Activated T-cell treated with anti-CD3 and anti-CD28 coated beads, Interleukin-2, amount 50 U/mL, for 72 hours (primary cell): ENCODE measurements around the gene MAN1C1. TPM values are rescaled to one million over a fixed set of nuclear protein-coding genes. Genes with fewer than 3 reads are reported as not detected.

ENCODE experiments used
- ATAC-seq, 2 donors: fragments of 150-1000 bp; cut with Tn5 transposase; replicated peaks in 1 of 2; 2 replicates each; pipeline ENCODE4 v1.10.0; 2021; ENCODE audit warnings: moderate library complexity in 2 of 2, mild to moderate bottlenecking in 1 of 2
- DNase-seq, 2 donors: peaks; one replicate each; pipeline ENCODE4 v3.0.0; 2021 to 2022; ENCODE audit warnings: mixed read lengths in 1 of 2
- H3K27ac Mint-ChIP-seq: one replicate; pipeline ENCODE4 v1.8.0; 2022; ENCODE audit warnings: mild to moderate bottlenecking, moderate library complexity, mixed read lengths
- H3K27me3 Mint-ChIP-seq: one replicate; pipeline ENCODE4 v1.8.0; 2022; ENCODE audit warnings: low read depth, mixed read lengths
- H3K36me3 Mint-ChIP-seq, 2 donors: one replicate each; pipeline ENCODE4 v1.8.0; 2022; ENCODE audit warnings: mixed read lengths in 2 of 2, mild to moderate bottlenecking in 1 of 2; ENCODE audit not compliant: insufficient read depth in 2 of 2
- H3K4me1 Mint-ChIP-seq: one replicate; pipeline ENCODE4 v1.8.0; 2022; ENCODE audit warnings: low read depth, mixed read lengths
- H3K4me3 Mint-ChIP-seq, 2 donors: one replicate each; pipeline ENCODE4 v1.8.0; 2022; ENCODE audit warnings: mild to moderate bottlenecking in 2 of 2, mixed read lengths in 2 of 2, moderate library complexity in 2 of 2
- H3K9me3 Mint-ChIP-seq, 2 donors: one replicate each; pipeline ENCODE4 v1.8.0; 2022; ENCODE audit warnings: mixed read lengths in 2 of 2
- total RNA-seq, 2 donors: library from RNA; stranded (reverse); gene quantifications; one replicate each; pipeline ENCODE4 v1.2.3, GENCODE V29; 2022

Gene MAN1C1
- total RNA-seq = 10 to 100 TPM in 1 of 2 donors, 1 to 10 TPM in 1; 9.4 to 13.3 TPM

DNA sequence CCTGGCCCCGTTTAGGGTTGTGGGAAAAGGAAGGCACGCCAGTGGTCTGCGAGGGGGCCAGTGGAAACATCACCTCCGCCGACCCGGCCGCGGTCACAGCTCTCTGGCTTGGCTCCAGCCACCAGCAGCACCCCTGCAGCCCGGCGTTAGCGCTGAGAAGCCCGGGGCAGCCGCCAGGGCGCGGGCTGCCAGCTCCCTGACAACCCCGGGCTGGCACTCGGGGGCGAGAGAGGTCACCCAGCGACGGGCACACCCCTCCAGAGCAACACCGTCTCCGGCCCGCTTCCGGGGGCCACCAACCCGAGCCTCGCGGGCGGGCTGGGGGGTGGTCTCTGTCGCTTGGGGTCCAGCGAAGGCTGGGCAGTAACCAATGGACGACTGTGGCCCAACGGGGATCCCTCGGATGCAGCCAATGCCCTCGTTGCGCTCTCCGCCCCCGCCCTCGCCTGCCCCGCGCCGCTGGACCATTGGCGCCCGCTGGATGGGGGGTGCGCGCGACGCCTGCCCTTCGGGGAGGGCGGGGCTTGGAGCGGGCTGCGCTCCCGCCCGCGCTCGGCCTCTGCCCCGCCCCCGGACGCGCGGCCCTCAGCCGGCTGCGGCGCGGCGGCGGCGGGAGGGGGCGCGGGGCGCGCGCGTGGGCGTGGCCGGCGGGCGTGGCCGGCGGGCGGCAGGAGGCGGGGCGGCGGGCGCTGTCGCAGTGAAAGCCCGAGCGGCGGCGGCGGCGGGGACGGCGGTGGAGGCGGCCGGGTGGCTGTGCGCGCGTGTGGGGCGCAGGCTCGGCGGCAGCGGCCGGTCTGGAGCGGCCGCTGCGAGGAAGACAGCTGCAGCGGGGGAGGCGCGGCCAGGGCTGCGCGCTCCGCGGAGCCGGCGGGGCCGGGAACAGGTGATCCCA, at the start of gene MAN1C1:
TSS of gene MAN1C1 (plus strand) at position 697 of the 892 bp plus-strand sequence. CDS start 1,007 bp downstream, outside the sequence.
- Mint-ChIP-seq H3K27me3 (peaks cover 8% of the 10 kb centered on the region), H3K27ac (no peak within 1 kb of the TSS), H3K9me3 (no peaks in the 10 kb centered on the region), H3K4me1 (peaks cover 58% of the 10 kb centered on the region), H3K36me3 (peaks cover 0 to 2% of the 10 kb centered on the region in 2 donors), H3K4me3 (peak within 1 kb of the TSS; percentile 76 to 96)
- DNase-seq (peak; percentile 82 to 90), ATAC-seq (peak; percentile 66 to 74)

DNA sequence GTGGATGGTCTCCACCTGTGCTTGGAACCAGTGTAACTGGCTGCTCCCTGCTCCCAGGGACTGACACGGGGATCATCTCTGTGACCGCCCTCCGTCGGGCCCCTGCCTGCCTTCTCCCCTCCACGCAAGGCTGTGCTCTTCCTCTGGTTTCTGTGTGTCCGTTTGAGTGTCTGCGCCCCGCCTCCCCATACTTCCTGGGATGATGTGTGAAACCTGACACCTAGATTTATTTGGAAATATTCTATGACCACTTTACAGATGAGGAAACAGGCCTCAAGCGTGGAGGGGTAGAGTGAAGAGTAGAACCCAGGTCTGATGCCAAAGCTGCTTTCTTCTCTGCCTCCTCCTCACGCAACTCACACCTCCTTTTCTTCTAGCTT, 48.9 kb upstream of the MAN1C1 start:
- peaks cover 64% of the 10 kb centered on the region for H3K4me1 Mint-ChIP-seq
- ATAC-seq = no peak

DNA sequence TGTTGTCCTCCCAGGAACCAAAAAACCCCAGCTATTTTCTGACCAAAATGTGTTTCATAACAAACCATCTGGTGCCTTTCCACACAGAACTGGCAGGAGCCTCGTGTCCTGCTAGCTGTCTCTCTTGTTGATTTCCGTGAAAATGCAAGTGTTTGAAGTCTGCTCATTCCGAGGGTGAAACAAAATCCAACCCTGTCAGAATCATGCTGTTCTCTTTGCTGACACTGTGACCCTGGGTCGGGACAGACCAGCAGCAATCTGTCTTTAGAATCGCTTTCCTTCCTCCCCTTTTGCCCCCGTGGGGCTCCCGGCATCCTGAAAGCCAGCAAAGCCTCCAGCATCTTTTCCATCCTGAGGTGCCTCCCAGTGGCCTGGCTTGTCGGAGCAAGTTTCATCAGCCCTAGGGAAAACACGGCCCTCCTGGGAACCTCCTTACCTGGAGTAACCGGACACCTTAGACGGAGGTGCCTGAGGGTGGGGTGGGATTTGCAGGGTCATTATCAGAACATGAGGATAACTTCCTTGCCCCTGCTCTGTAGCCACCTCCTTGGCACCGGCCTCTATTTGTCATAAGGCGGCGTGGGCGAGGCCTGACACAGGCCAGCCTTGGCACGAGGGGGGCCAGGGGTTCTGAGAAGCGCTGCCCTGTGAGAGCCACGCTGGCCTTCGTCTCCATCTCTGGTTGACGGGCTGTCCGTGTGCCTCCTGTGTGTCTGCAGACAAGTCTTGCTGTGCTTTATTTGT, 48.3 kb upstream of the MAN1C1 start:
- Mint-ChIP-seq H3K27me3 (no peaks in the 10 kb centered on the region), H3K27ac (peak overlapping the region; percentile 70), H3K4me1 (peaks cover 64% of the 10 kb centered on the region), H3K4me3 (peak overlapping the region; percentile 7 to 42), H3K36me3 (no peaks in the 10 kb centered on the region), H3K9me3 (no peaks in the 10 kb centered on the region)
- ATAC-seq (no peak), DNase-seq (no peak)

More for the DNA sequence above, 48.9 kb upstream of the MAN1C1 start:
- Mint-ChIP-seq H3K4me3 (no peak overlapping the region), H3K27ac (peak overlapping the region; percentile 1), H3K9me3 (no peaks in the 10 kb centered on the region), H3K36me3 (no peaks in the 10 kb centered on the region), H3K27me3 (no peaks in the 10 kb centered on the region)
- DNase-seq = no peak

DNA sequence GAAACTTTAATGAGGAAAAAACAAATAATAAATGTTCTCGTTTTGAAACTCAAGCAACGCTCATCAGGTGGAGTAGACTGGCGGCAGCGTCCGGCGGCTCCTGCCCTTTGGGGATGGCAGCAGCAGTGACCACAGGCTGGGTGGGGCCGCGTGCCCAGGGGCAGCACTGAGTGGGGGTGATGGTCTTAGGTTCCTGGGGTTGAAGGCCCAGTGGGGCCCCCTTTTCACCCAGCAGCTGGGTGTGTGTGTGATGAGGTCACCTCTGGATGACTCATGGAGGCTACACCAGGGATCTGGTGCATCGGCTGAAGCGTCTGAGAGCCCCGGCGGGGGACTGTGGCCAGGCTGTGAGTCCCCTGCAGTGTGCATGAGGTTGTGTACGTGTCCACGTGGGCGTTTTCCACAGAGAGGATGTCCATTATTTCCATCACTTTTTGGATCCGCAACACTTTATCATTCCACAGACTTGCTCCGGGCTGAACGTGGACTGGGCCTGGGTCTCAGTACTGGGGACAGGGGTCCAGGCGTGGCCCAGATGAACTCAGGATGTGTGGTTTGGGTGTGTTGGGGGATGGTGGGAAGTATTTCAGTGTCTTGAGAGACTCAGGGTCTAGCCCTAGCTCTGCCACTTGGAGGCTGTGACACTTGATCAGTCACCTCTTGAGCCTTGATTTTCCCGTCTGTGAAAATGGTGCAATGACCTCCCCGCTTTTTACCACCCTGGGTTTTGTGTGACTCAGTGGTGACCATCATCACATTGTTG, 47.6 kb upstream of the MAN1C1 start:
- Mint-ChIP-seq H3K27me3 (no peaks in the 10 kb centered on the region), H3K27ac (no peak overlapping the region), H3K36me3 (no peaks in the 10 kb centered on the region), H3K4me3 (peak overlapping the region in 1 of 2 donors; percentile 42), H3K9me3 (no peaks in the 10 kb centered on the region), H3K4me1 (peaks cover 57% of the 10 kb centered on the region)
- ATAC-seq = peak; percentile 65 to 70
- DNase-seq = peak; percentile 34 to 60

DNA sequence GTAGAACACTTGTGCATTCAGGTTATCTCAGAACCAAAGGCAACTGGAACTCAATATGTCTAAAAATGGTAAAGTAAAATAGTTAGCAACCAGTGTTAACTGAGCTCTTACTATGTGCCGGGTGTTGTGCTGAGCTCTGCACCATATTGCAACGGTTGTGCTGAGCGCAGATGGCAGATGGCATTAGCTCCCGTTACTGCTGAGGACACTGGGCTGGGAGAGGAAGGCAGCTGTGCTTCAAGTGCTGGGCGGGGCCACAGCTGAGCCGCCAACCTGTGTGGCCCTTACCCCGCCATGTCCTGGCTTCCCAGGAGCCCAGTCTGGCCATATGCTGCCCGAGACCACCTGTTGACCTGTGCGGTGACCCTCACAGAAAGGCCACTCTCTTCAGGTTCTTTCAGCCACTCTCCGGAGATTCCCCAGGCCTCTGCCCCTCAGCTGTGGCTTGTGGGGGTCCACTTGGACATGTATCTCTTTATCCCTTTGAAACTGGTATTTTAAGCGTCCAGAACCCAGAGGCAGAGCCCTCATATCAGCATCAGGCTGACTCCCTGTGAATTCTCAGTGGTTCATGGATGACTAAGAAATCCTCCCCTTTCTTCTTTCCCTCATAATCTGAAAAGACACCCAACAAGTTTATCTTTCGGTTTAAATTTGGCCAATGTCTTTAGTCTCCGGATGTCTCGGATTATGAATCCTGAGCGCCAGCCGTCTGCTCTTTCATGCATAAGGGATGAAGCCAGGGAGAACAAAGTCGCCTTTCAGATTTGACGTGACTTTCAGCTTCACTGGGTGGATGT, 46.8 kb upstream of the MAN1C1 start:
- Mint-ChIP-seq H3K4me1 (peaks cover 49% of the 10 kb centered on the region), H3K27ac (no peak overlapping the region), H3K9me3 (no peaks in the 10 kb centered on the region), H3K36me3 (no peaks in the 10 kb centered on the region), H3K27me3 (no peaks in the 10 kb centered on the region), H3K4me3 (no peak overlapping the region)
- no peak for ATAC-seq
- no peak for DNase-seq

DNA sequence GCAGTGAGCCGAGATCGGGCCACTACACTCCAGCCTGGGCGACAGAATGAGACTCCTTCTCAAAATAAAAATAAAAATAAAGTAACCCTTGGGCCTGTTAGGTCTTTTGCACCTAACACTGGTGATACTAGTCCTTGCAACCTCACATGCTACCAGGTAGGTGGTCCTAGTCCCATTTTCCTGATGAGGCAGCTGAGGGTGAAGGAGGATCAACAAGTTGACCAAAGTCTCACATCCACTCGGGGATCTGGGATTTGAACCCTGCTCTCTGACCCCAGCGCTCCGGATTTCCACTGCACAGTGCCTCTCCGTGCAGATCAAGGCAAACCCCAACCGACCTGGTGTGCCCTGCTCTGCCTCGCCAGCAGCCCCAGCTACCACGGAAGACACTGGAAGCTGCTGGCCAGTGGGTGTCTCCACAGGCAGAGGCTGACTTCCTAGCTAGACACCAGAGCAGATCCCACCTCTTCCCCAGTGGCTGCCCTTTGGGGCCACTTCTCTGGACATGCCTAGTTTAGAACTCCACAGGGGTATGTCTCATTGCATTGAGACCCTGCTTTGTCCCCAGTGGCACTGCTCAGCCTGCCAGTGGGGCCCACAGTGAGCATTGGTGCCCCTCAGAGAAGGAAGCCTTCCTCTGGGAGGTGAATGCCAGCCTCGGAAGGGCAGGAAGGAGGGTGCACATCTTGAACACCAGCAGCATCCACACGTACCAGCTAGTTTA, 45.6 kb upstream of the MAN1C1 start:
- DNase-seq (no peak), ATAC-seq (no peak)
- H3K4me1 Mint-ChIP-seq = peaks cover 38% of the 10 kb centered on the region
- H3K9me3 Mint-ChIP-seq = no peaks in the 10 kb centered on the region
- H3K27me3 Mint-ChIP-seq = no peaks in the 10 kb centered on the region
- no peak overlapping the region for H3K27ac Mint-ChIP-seq
- no peak overlapping the region for H3K4me3 Mint-ChIP-seq
- no peaks in the 10 kb centered on the region for H3K36me3 Mint-ChIP-seq

DNA sequence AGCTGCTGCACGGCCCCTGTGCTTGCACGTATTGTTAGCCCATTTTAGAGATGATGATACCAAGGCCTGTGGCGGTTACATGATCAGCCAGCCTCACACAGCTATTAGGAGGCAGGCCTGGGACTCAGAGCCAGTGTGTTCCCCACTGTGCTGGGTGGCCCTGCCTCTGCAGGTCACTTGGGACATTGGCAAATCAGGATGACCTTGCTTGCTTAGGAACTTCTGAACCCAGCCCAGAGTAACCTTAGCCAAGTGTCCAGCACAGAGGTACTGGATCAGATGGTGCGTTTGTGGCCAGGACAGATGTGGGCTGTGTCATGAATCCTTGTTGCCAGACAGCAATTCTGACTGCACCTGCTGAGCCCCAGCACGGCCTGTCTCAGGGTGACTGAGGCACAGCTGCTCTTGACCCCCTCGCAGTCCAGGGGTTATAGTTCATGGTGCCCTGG, 45.0 kb upstream of the MAN1C1 start:
- Mint-ChIP-seq H3K4me3 (no peak overlapping the region), H3K27ac (no peak overlapping the region)

DNA sequence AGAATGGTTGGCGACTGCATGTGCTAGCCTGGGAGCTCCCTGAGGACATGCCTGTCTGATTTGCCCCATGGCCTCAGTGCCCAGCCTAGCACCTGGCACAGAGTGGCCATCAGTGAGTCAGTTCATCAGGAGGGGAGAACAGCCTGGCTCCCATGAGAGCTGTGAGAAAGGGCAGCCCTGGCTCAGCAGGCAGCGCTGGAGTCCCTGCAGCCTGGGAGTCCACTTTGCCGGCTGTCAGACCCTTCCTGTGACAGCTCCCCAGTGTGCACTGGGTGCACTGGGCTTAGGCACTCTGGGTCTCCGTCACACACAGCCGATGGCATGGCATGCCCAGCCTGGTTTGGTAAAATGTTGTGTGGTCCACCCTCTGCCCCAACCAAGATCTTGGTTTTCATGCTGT, 44.5 kb upstream of the MAN1C1 start:
- no peak overlapping the region for H3K4me3 Mint-ChIP-seq
- H3K27me3 Mint-ChIP-seq = no peaks in the 10 kb centered on the region
- H3K4me1 Mint-ChIP-seq = peaks cover 30% of the 10 kb centered on the region
- H3K36me3 Mint-ChIP-seq = no peaks in the 10 kb centered on the region
- ATAC-seq = no peak
- H3K9me3 Mint-ChIP-seq = no peaks in the 10 kb centered on the region
- DNase-seq = no peak
- no peak overlapping the region for H3K27ac Mint-ChIP-seq

More for the DNA sequence above, 45.0 kb upstream of the MAN1C1 start:
- Mint-ChIP-seq H3K4me1 (peaks cover 32% of the 10 kb centered on the region), H3K9me3 (no peaks in the 10 kb centered on the region), H3K36me3 (no peaks in the 10 kb centered on the region), H3K27me3 (no peaks in the 10 kb centered on the region)
- DNase-seq (no peak), ATAC-seq (no peak)

DNA sequence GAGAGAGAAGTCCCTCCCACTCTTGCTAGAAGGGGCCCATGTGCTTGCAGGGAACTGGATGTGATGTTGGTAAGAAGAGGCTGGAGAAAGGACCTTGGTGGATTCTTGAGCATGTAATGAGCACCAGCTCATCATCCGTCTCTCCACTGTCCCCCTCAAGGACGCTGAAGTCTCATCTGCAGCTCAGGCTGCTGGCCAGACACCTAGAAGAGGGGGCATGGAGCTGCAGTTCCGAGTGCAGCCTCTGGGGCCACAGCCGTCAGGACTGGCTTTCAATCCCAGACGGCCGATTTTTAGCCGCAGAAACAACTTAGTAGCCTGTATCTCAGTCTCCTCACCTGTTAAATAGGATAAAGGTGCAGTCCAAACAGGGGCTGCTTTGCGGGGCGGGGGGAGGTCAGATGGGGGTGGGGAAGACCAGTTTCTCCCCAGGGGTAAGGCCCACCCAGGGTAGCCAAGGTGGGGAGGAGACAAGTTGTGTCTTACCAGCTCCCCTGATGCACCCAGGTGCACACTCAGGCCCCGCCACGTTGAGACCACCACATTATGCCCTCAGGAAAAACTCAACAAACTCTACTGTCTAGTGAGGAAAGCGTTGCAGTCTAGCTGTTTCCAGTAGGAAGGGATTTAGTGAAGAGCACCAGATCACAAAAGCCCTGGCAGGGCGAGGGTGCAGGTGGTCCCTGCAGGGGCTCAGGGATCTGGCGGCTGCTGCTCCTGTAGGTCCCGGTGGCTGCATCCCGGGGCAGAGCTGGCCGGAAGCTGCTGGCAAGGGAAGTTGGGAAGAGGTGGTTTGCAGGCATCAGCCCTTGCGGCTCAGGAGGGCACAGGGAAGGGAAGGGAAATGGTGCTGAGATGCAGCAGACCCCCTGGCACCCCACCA, 43.6 kb upstream of the MAN1C1 start:
- ATAC-seq = peak; percentile 48 to 63
- Mint-ChIP-seq H3K4me3 (no peak overlapping the region), H3K9me3 (no peaks in the 10 kb centered on the region), H3K4me1 (peaks cover 25% of the 10 kb centered on the region), H3K36me3 (no peaks in the 10 kb centered on the region), H3K27me3 (no peaks in the 10 kb centered on the region), H3K27ac (no peak overlapping the region)
- DNase-seq = peak; percentile 52 to 60

DNA sequence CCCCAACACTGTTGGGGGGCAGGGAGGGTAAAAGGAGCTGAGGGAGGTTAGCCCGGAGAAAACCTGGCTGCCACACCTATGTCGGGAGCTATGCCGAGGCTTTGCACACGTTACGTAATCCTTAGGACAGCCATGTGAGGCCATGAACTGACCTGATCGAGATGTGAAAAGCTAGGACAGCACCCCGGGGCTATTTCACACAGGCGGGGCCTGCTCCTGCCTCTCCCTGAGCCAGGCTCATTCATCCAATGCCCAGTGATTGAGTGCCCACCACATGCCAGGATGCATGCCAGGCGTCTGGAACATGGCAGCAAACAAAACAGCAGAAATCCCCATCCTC, 43.0 kb upstream of the MAN1C1 start:
- Mint-ChIP-seq H3K9me3 (no peaks in the 10 kb centered on the region), H3K27me3 (no peaks in the 10 kb centered on the region), H3K4me1 (peaks cover 19% of the 10 kb centered on the region), H3K27ac (no peak overlapping the region), H3K4me3 (no peak overlapping the region), H3K36me3 (no peaks in the 10 kb centered on the region)
- no peak for ATAC-seq
- DNase-seq = no peak

DNA sequence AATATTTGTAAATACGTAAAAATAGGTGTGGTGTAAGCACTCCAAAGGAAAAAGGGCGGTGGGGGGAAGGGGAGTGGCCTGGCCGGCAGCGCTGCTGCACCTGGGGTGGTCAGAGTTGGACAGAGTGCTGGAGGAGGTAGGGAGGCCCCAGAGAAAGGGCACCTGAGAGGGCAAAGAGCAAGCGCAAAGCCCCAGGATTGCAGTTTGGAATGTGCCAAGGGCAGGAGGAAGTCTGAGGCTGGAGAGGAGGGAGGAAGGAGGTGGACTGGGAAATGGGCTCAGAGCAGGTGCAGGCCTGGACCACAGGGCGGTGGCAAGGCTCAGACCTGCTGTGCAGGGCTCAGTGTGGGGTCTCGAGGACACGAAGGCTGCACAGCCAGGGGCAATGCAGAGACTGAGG, 42.6 kb upstream of the MAN1C1 start:
- Mint-ChIP-seq H3K27me3 (no peaks in the 10 kb centered on the region), H3K27ac (no peak overlapping the region), H3K9me3 (no peaks in the 10 kb centered on the region), H3K4me1 (peaks cover 15% of the 10 kb centered on the region), H3K4me3 (no peak overlapping the region), H3K36me3 (no peaks in the 10 kb centered on the region)
- no peak for ATAC-seq
- DNase-seq = no peak
